GM19035 (cell line): Measurements from ENCODE around the gene GPNMB.
"Not testable (repeated sequence)": the region's sequence is repeated elsewhere in the genome, so short reads cannot be mapped to it uniquely, and the experiment has no call there.

Source experiments
- ATAC-seq: cut with Tn5 transposase; IDR thresholded peaks from one replicate; pipeline ENCODE4 v1.9.1; 2021; ENCODE audit not compliant: unreplicated experiment

GPNMB gene

DNA sequence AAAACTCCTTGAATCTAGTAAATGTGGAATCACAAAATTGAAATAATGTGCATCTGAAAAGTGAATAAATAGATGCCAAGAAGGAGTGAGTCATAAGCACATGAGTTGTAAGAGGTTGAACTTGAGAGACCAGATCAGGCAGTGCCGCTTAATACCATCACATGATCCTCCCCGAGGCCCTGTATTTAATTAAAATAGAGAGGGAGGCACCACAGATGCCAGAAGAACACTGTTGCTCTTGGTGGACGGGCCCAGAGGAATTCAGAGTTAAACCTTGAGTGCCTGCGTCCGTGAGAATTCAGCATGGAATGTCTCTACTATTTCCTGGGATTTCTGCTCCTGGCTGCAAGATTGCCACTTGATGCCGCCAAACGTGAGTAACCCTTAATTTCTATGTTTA lies at the start of gene GPNMB:
Gene GPNMB (plus strand): TSS at position 221 of the 400 bp plus-strand sequence. CDS start 83 bp downstream, at position 304.
- ATAC-seq, result no peak

DNA sequence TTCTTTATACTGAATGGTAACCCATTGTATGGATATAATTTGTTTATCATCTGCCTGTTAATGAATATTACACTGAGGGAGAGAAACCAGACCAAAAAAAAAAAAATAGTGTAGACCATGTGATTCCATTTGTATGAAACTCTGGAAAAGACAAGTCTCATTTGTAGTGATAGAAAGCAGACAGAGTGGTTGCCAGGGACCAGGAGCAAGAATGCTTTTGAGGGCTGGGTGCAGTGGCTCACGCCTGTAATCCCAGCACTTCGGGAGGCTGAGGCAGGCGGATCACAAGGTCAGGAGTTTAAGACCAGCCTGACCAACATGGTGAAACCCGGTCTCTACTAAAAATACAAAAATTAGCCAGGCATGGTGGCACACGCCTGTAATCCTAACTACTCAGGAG lies 48.8 kb upstream of the GPNMB start:
- not testable (repeated sequence) for ATAC-seq

- no peak for ATAC-seq
Measured at GRCh38 chr7:23200331-23200730, 46.2 kb upstream of the GPNMB start.

DNA sequence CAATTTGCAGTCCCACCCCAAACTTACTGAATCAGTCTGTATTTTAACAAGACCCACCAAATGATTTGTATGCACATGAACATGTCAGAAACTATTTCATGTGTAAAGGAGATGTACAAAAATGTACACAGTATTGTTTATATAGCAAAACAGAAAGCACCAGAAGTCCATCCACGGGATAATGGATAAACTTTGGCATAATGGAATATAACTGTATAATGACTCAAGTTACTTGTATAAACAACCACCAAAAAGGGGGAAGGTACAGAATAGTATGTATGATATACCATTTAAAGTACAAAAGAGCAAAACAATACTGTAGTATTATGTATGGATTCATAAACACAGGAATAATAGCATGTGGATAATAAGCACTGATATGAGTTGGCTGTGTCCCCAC lies 42.3 kb upstream of the GPNMB start:
- ATAC-seq, result no peak

DNA sequence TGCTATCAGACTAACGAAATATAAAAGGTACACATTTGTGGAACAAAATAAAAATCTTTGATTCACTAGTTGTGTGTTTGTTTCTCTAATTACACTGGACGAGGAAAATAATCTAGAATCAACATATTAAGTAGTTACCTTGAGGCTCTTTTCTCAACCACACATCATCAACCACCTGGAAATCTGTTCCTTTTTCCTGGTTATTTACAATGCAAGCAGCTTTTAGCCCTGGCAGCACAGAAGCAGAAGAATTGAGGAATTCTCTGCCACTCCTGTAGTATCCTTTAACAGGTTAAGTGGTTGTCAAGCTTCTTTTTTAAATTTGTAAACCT lies 41.0 kb upstream of the GPNMB start:
- no peak for ATAC-seq

- no peak for ATAC-seq
Measured at GRCh38 chr7:23205909-23206767, 40.4 kb upstream of the GPNMB start.

- ATAC-seq, result no peak
Measured at GRCh38 chr7:23207021-23207420, 39.6 kb upstream of the GPNMB start.

DNA sequence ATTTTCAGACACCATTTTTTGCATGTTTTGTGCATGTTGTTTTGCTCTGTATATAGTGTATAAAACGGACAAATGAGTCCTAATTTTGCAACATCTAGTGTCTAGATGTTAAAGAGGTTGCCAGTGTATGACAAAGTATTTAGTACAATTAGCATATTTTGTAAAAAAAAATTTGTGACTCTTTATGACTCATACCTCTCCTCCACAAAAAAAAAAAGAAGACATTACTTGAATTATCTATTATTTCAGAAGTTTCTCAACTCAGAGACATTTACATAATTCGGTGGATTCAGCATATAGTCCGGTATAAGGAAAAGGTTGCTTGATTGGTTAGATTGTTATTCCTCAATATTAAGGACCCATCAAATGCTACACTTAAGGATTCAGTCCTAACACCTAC lies 38.7 kb upstream of the GPNMB start:
- ATAC-seq, result no peak

DNA sequence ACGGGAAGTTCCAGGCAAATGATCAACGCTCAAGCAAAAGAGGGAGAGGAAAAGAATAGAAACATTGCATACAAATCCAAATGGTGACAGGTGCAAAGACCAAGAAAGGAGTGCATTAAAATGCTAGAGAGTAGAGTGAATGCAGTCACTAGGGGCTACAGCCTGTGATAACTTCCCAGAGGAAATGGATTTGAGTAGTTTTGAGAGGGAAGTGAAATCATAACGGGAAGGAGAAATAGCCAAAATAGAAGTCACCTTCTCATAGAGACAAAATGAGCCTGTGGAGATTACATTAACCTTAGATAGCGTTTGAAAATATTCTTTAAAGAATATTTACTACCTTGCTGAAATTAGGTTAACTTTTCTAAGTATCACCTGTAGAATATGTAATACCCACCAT lies 38.3 kb upstream of the GPNMB start:
- ATAC-seq, result no peak

GRCh38 chr7:23210506-23210905 lies 36.1 kb upstream of the GPNMB start:
- ATAC-seq, result no peak

DNA sequence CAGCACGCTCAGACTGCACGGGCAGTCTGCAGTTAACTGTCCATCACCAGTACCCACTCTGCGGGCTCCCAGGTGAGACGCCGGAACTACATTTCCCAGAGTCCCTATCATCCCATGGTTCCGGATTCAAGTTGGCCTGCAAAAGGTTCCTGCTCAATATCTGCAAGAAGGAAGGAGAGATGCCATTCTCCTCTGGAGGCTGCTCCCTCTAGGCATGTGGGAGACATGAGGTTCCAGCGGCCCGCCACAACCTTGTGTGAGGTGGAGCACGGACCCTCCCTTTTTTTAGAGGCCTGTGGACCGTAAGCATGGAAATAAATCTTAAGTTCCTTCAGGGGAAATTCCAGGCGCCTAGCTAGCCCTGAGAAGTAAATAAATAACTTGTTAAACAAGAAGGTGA lies 35.0 kb upstream of the GPNMB start:
- no peak for ATAC-seq

DNA sequence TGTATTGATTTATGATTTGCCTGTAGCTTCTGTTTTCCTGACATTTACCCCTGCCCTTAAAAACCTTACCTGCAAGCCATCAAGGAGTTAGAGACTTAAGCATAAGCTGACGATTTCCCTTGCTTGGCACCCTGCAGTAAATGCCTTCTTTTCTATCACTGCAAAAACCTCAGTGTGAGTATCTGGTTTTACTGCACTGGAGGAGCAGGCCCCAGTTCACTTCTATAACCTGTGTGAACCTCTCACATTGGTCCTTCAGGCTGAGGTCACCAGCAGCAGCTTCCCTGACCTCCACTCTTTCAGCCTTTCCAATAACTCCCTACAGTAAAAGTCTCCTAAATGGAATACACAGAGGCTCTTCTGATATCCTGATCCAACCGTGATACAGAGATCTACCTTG lies 34.2 kb upstream of the GPNMB start:
- no peak for ATAC-seq

DNA sequence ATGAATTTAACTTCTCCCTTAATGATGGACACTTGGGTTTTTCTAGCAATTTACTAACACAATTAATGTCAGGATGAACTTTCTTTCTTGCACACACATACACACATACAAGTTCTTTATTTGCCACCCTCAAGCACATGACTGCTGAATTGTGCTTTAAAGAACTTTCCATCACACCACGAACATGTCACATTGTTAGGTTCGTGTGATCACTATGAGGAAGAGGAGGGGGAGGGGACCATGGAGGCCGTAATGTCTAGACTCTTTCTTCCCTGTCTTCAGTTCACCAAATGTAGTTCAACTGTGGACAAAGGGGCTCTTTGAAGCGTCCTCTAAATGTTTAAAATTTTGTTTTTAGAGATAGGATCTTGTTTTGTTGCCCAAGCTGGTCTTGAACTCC lies 33.7 kb upstream of the GPNMB start:
- no peak for ATAC-seq

GRCh38 chr7:23213755-23214154 lies 32.8 kb upstream of the GPNMB start:
- no peak for ATAC-seq

DNA sequence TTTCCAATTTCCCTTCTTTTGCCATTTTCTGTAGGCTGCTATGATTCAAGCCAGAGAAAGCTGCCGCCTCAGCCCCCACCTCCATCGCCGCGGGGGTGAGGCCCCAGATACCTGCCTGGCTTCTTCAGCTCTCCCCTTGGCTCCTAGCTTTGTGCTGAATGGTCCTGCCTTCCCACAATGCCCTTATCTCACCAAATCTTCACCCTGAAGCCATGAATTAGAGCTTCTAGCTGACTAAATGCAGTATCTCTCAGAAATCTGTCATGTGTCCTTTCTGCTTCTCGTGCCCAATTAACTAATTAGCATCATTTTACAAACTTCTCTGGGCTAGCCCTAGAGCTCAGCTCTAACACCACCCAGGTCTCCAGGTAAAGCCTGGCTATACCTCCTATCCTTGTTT lies 32.2 kb upstream of the GPNMB start:
- ATAC-seq, result no peak

- no peak for ATAC-seq
Measured at GRCh38 chr7:23214938-23215337, 31.6 kb upstream of the GPNMB start.

GRCh38 chr7:23216021-23216420 lies 30.6 kb upstream of the GPNMB start:
- no peak for ATAC-seq

DNA sequence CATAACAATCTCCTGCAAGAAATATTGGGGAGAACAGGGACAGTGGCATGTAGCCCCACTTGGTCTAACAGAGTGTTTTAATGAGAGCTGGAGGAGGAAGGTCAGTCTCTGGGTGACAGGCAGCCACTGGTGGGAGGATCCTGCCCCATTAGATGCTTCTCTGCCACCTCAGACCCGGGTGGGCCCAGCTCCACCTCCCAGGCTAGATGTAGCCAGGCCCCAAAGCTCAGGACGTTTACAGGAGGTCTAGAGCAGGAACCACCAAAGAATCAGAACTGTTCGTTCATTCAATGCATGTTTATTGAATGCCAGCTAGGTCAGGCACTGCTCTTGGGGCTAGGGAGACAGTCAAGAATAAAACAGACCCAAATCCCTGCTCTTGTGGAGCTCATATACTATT lies 28.4 kb upstream of the GPNMB start:
- no peak for ATAC-seq

DNA sequence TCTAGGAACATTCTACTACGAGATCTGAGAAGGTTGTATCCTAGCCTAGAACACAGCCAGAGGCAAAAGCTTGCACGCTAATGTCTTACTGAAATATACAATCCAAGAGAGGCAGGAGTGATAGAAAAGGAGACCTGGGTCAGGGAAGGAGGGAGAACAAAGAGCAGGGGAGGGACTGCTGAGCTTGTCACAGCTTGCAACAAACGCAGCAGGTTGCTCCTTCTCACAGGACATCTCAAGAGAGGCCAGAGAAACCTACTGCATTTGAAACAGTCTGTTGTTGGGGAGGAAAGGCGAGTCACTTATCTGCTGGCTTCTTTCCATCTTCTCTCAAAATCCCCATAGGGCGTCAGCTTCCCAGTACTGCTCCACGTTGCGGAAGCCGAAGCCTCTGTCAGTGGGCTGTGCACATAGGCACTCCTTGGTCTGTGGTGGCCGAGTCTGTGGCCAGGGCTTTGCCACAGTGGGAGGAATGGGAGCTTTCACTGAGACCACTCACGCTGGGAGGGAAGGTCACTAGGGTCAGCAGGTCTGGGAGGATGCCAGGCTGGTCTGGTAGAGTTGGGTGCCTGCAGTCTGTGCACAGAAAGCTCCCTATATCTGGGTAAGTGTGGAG lies 25.8 kb upstream of the GPNMB start:
- no peak for ATAC-seq

DNA sequence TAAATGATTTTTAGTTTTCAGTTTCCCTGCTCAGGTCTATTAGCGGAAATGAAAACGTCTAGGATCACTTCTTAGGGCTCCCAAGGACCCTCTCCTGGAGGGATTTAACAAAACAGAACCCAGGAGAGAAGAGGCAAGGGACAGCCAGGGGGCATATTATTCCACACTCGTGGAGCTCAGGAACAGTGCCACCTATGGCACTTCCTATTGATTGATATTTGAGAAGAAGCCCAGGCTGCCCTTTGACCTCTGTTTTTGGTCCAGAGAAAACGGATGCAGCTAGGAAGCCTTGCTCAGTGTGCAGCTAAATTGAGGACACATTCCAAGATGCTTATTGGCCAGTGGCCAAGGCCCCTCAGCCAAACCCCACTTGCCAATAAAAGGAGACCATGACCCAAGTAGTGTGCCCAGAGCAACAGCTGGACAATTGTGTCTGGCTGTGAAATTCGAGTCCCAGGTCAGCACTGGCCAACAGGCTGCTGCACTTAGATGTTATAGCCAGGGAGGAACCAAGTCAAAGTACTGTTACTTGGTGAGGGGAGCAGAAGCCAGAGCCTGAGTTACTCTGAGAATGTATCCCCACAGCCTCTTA lies 24.0 kb upstream of the GPNMB start:
- no peak for ATAC-seq

DNA sequence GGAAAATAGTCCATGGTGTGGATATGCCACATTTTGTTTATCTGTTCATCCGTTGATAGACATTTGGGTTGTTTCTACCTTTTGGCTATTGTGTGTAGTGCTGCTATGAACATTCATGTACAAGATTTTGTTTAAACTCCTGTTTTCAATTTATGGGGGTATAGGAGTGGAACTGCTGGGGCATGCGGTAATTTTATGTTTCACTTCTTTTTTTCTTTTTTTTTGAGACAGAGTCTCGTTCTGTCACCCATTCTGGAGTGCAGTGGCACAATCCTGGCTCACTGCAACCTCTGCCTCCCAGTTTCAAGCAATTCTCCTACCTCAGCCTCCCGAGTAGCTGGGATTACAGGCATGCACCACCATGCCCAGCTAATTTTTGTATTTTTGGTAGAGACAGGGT lies 22.2 kb upstream of the GPNMB start:
- ATAC-seq, result not testable (repeated sequence)

DNA sequence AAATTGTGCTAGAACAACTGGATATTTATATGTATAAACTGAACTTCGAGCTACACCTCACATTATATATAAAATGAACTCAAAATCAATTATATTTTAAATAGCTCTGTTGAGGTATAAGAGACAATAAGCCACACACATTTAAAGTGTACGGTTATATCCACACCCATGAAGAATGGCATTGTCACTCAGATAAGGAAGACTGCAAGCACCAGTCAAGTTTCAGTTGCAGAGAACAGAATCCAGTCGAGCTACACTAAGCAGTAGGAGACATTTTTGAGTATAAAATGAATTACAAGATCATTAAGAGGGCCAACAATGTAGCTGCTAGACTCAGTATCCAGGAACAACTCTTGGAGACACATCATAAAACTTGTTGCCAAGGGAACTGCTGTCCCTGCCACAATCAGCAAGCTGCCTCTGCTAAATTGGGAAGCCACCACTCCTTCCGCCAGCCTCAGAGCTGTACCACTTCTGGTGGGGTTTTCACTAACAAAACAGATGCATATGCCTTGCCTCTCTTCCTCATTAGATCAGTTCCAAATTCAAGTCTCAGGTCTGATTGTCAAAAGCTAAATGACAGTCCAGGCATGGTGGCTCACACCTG lies 19.6 kb upstream of the GPNMB start:
- no peak for ATAC-seq
